SK-N-SH (cell line): ENCODE results near the gene REEP3. TPM values are rescaled to one million over a fixed set of nuclear protein-coding genes. Genes with fewer than 3 reads are reported as not detected.

Experiments
- CTCF ChIA-PET: fragments of 300-600, 350-600 bp; formaldehyde crosslinking; extraction: SDS; loops from one replicate; lab custom pipeline; 2021; lab: Yijun Ruan, JAX
- POLR2A ChIA-PET: fragments of 350-600 bp; sonication (Branson Sonifier 250); formaldehyde crosslinking; extraction: SDS; loops from one replicate; lab custom pipeline; 2020; ENCODE audit warnings: antibody characterized with exemption, inconsistent platforms; lab: Yijun Ruan, JAX
- DNase-seq: peaks from one replicate; pipeline ENCODE4 v3.0.0; 2012
- H2AFZ ChIP-seq: fragments of 200-600 bp; sonication (generic); 2 replicates; pipeline ENCODE4 v1.8.1; 2016; ENCODE audit warnings: antibody characterized with exemption, mild to moderate bottlenecking, low read depth
- H3F3A ChIP-seq: fragments of 200-600 bp; sonication (generic); replicated peaks from 2 replicates; pipeline ENCODE3; 2016; ENCODE audit warnings: antibody characterized with exemption, mild to moderate bottlenecking; ENCODE audit not compliant: insufficient read depth
- H3K27ac ChIP-seq, 2 experiments: fragments of 200-500 bp in 1 of 2; fragments of 200-600 bp in 1 of 2; sonication (Bioruptor generic) in 1 of 2; sonication (generic), shearing (Covaris generic) in 1 of 2; 2 replicates each; pipeline versions ENCODE4 v1.5.1 to v1.6.1; 2014 to 2016; ENCODE audit warnings: low read depth in 2 of 2, inconsistent platforms in 1 of 2, low read length in 1 of 2, mild to moderate bottlenecking in 1 of 2, mixed read lengths in 1 of 2
- H3K27me3 ChIP-seq: fragments of 200-600 bp; sonication (generic), shearing (Covaris generic); 2 replicates; pipeline ENCODE4 v1.6.1; 2016; ENCODE audit warnings: mixed run types; ENCODE audit not compliant: insufficient read depth
- H3K36me3 ChIP-seq, 2 experiments: fragments of 200-500 bp in 1 of 2; fragments of 200-600 bp in 1 of 2; sonication (Bioruptor generic) in 1 of 2; sonication (generic) in 1 of 2; replicated peaks in 1 of 2; 2 replicates each; pipeline versions ENCODE3 to v1.5.1; 2014 to 2016; ENCODE audit warnings: low read length in 1 of 2, mild to moderate bottlenecking in 1 of 2; ENCODE audit not compliant: insufficient read depth in 2 of 2, control insufficient read depth in 1 of 2
- H3K4me1 ChIP-seq, 2 experiments: fragments of 200-500 bp in 1 of 2; fragments of 200-600 bp in 1 of 2; sonication (Bioruptor generic) in 1 of 2; sonication (generic), shearing (Covaris generic) in 1 of 2; 2 replicates each; pipeline versions ENCODE4 v1.5.1 to v1.6.1; 2014 to 2016; ENCODE audit warnings: low read depth in 1 of 2, low read length in 1 of 2, mixed run types in 1 of 2; ENCODE audit not compliant: insufficient read depth in 2 of 2, control insufficient read depth in 1 of 2
- H3K4me2 ChIP-seq: fragments of 200-600 bp; sonication (generic), shearing (Covaris generic); 2 replicates; pipeline ENCODE4 v1.6.1; 2017; ENCODE audit warnings: mixed run types
- H3K4me3 ChIP-seq, 2 experiments: fragments of 200-500 bp in 1 of 2; fragments of 200-600 bp in 1 of 2; sonication (Bioruptor generic) in 1 of 2; sonication (generic), shearing (Covaris generic) in 1 of 2; 2 replicates each; pipeline versions ENCODE4 v1.5.1 to v1.8.1; 2014 to 2016; ENCODE audit warnings: low read depth in 2 of 2, inconsistent platforms in 1 of 2, low read length in 1 of 2, mild to moderate bottlenecking in 1 of 2, mixed read lengths in 1 of 2, moderate library complexity in 1 of 2
- H3K79me2 ChIP-seq: fragments of 200-600 bp; sonication (generic); 2 replicates; pipeline ENCODE4 v1.8.1; 2017; ENCODE audit warnings: mild to moderate bottlenecking; ENCODE audit not compliant: insufficient read depth
- H3K9ac ChIP-seq: fragments of 200-600 bp; sonication (generic); 2 replicates; pipeline ENCODE4 v1.6.1; 2017; ENCODE audit warnings: mixed run types
- H3K9me2 ChIP-seq: fragments of 200-600 bp; sonication (generic); 2 replicates; pipeline ENCODE4 v1.6.1; 2017; ENCODE audit warnings: mixed run types
- H3K9me3 ChIP-seq: fragments of 200-600 bp; sonication (generic); 2 replicates; pipeline ENCODE4 v1.6.1; 2017; ENCODE audit warnings: mixed run types, mild to moderate bottlenecking, moderate library complexity
- H4K20me1 ChIP-seq: fragments of 200-600 bp; sonication (generic); 2 replicates; pipeline ENCODE4 v1.6.1; 2017; ENCODE audit warnings: mild to moderate bottlenecking, mixed run types; ENCODE audit not compliant: insufficient read depth
- CHD2 ChIP-seq: fragments of 150-350 bp; IDR thresholded peaks from 2 replicates; pipeline ENCODE4 v1.6.1; 2018; ENCODE audit warnings: low read length; ENCODE audit not compliant: partially characterized antibody
- CTCF ChIP-seq: fragments of 200-600 bp; sonication (generic); IDR thresholded peaks from 2 replicates; pipeline ENCODE4 v1.6.1; 2017; ENCODE audit warnings: antibody characterized with exemption, mild to moderate bottlenecking, moderate library complexity
- FOSL2 ChIP-seq: IDR thresholded peaks from 2 replicates; pipeline ENCODE4 v1.4.0; 2012; ENCODE audit warnings: low read depth, mild to moderate bottlenecking, moderate library complexity, borderline replicate concordance
- FOXJ3 ChIP-seq: sonication (generic); formaldehyde crosslinking; IDR thresholded peaks from 2 replicates; pipeline ENCODE4 v1.5.1; 2020; ENCODE audit warnings: mild to moderate bottlenecking, missing genetic modification reagents
- GABPA ChIP-seq: IDR thresholded peaks from 2 replicates; pipeline ENCODE4 v1.4.0; 2012; ENCODE audit warnings: low read depth, mild to moderate bottlenecking
- IRF3 ChIP-seq: fragments of 150-350 bp; IDR thresholded peaks from 2 replicates; pipeline ENCODE4 v1.6.1; 2016; ENCODE audit warnings: mild to moderate bottlenecking, low read depth, low read length
- MXI1 ChIP-seq: IDR thresholded peaks from 2 replicates; pipeline ENCODE4 v1.6.1; 2012; ENCODE audit warnings: mild to moderate bottlenecking, low read depth, low read length, improper control_type of control experiment
- NFIC ChIP-seq: IDR thresholded peaks from 2 replicates; pipeline ENCODE4 v1.4.0; 2012; ENCODE audit warnings: borderline replicate concordance
- POLR2AphosphoS5 ChIP-seq: IDR thresholded peaks from 2 replicates; pipeline ENCODE4 v1.6.1; 2012; ENCODE audit warnings: low read depth, low read length
- RAD21 ChIP-seq: IDR thresholded peaks from 2 replicates; pipeline ENCODE4 v1.6.1; 2012; ENCODE audit warnings: mild to moderate bottlenecking, low read length
- REST ChIP-seq: IDR thresholded peaks from 2 replicates; pipeline ENCODE4 v1.6.1; 2012; ENCODE audit warnings: mild to moderate bottlenecking, low read depth, low read length, moderate library complexity
- RFX5 ChIP-seq: IDR thresholded peaks from 2 replicates; pipeline ENCODE4 v1.6.1; 2012; ENCODE audit warnings: mild to moderate bottlenecking, improper control_type of control experiment, low read length
- RXRA ChIP-seq: IDR thresholded peaks from 2 replicates; pipeline ENCODE4 v1.4.0; 2012; ENCODE audit warnings: low read depth, mild to moderate bottlenecking, borderline replicate concordance
- SIN3A ChIP-seq: IDR thresholded peaks from 2 replicates; pipeline ENCODE4 v1.6.1; 2012; ENCODE audit warnings: low read depth, mild to moderate bottlenecking, low read length, moderate library complexity, borderline replicate concordance
- SMC3 ChIP-seq: IDR thresholded peaks from 2 replicates; pipeline ENCODE4 v1.6.1; 2012; ENCODE audit warnings: low read depth, low read length, improper control_type of control experiment
- TAF1 ChIP-seq: IDR thresholded peaks from 2 replicates; pipeline ENCODE4 v1.6.1; 2012; ENCODE audit warnings: low read depth, mild to moderate bottlenecking, low read length, moderate library complexity, borderline replicate concordance
- TEAD4 ChIP-seq: IDR thresholded peaks from 2 replicates; pipeline ENCODE4 v1.4.0; 2012; ENCODE audit warnings: mild to moderate bottlenecking, borderline replicate concordance; ENCODE audit not compliant: insufficient read depth
- USF1 ChIP-seq: IDR thresholded peaks from 2 replicates; pipeline ENCODE4 v1.4.0; 2012; ENCODE audit warnings: low read depth, borderline replicate concordance
- USF2 ChIP-seq: fragments of 150-350 bp; IDR thresholded peaks from 2 replicates; pipeline ENCODE4 v1.6.1; 2017; ENCODE audit warnings: antibody characterized with exemption, low read length, low read depth, borderline replicate concordance
- WGBS: methylation state at CpG from one replicate; pipeline ENCODE4 v1.1.6; 2017; ENCODE audit warnings: low lambda C conversion rate; 5-methylcytosine and 5-hydroxymethylcytosine counted together
- polyA plus RNA-seq, 3 experiments: library from polyadenylated mRNA; depleted of rRNA; stranded (reverse); fragments of >200 nt; gene quantifications; 2 replicates each; pipeline ENCODE4 v1.2.3, GENCODE V29; 2012

REEP3 gene
- polyA plus RNA-seq, 1 of the 3 experiments (the other 2 are of a cell fraction): 7.6 TPM

GRCh38 chr10:63670291-63670898 is 149.2 kb downstream of the REEP3 start:
- H3K9ac ChIP-seq: no peak overlapping the region
- no peak for DNase-seq
- H3K4me2 ChIP-seq: peak overlapping the region; percentile 38; the same call in 1 of the 2 replicates
- H3K36me3 ChIP-seq: no peaks in the 10 kb centered on the region
- 69% methylated on average over 10 of the region's 10 CpGs for WGBS
- peaks cover 20% of the 10 kb centered on the region for H3F3A ChIP-seq
- no peak for TF ChIP-seq RFX5
- TF ChIP-seq CHD2: no peak
- TF ChIP-seq CTCF: no peak
- no peak for TF ChIP-seq USF1
- TF ChIP-seq FOXJ3 (CRISPR knock-in tag): no peak
- TF ChIP-seq SMC3: no peak
- no peak for TF ChIP-seq RAD21
- no peak for TF ChIP-seq USF2
- TF ChIP-seq FOSL2: no peak
- TF ChIP-seq TAF1: no peak
- TF ChIP-seq REST: no peak
- TF ChIP-seq MXI1: no peak
- TF ChIP-seq IRF3: no peak
- TF ChIP-seq POLR2AphosphoS5: no peak
- TF ChIP-seq SIN3A: no peak
- no peak for TF ChIP-seq RXRA
- no peak for TF ChIP-seq NFIC
- no peak for TF ChIP-seq GABPA
- TF ChIP-seq TEAD4: no peak
- POLR2A ChIA-PET: no interaction called here
- H3K4me1 ChIP-seq: peaks cover 33 to 47% of the 10 kb centered on the region in 2 experiments
- no peaks in the 10 kb centered on the region for H3K9me3 ChIP-seq
- H3K4me3 ChIP-seq: no peak overlapping the region
- CTCF ChIA-PET: interaction anchor here (1.2 to 4.0 kb wide), 4 partner anchors 17 to 504 kb away, joined by 3 to 29 read pairs (median 4); no protein-coding TSS in a partner anchor
- H3K79me2 ChIP-seq: no peaks in the 10 kb centered on the region
- H3K27me3 ChIP-seq: no peaks in the 10 kb centered on the region
- H3K9me2 ChIP-seq: no peaks in the 10 kb centered on the region
- no peaks in the 10 kb centered on the region for H4K20me1 ChIP-seq
- peak overlapping the region; percentile 75 to 94; a peak in 3 of 4 replicates for H3K27ac ChIP-seq
- peak overlapping the region; percentile 9; the same call in 1 of the 2 replicates for H2AFZ ChIP-seq
